SJCRH30 (cell line): Measurements from ENCODE around the gene TBP. TPM values are rescaled to one million over a fixed set of nuclear protein-coding genes. Genes with fewer than 3 reads are reported as not detected.
A peak's percentile ranks its signal among the peaks of the same experiment; 100 is the strongest.
"Not testable (repeated sequence)": the region's sequence is repeated elsewhere in the genome, so short reads cannot be mapped to it uniquely, and the experiment has no call there.

Source experiments
- DNase-seq, 2 experiments: peaks; one replicate each; pipeline ENCODE4 v3.0.0-alpha.2; 2015 to 2020
- H3K27ac ChIP-seq: fragments of 250-450 bp; sonication (Bioruptor Pico); 2 replicates; pipeline ENCODE4 v1.5.1; 2020; ENCODE audit warnings: mild to moderate bottlenecking, moderate library complexity
- H3K27me3 ChIP-seq: fragments of 250-450 bp; sonication (Bioruptor Pico); 2 replicates; pipeline ENCODE4 v1.5.1; 2020; ENCODE audit warnings: mild to moderate bottlenecking, moderate library complexity
- H3K36me3 ChIP-seq: fragments of 250-450 bp; sonication (Bioruptor Pico); 2 replicates; pipeline ENCODE4 v1.5.1; 2020; ENCODE audit warnings: mild to moderate bottlenecking, moderate library complexity
- H3K4me1 ChIP-seq: fragments of 250-450 bp; sonication (Bioruptor Pico); 2 replicates; pipeline ENCODE4 v1.5.1; 2020; ENCODE audit warnings: mild to moderate bottlenecking, moderate library complexity
- H3K4me3 ChIP-seq: fragments of 250-450 bp; sonication (Bioruptor Pico); 2 replicates; pipeline ENCODE4 v1.5.1; 2020; ENCODE audit warnings: mild to moderate bottlenecking, moderate library complexity
- H3K9me3 ChIP-seq: fragments of 250-450 bp; sonication (Bioruptor Pico); replicated peaks from 2 replicates; pipeline ENCODE4 v1.5.1; 2020; ENCODE audit warnings: mild to moderate bottlenecking, moderate library complexity
- total RNA-seq: library from RNA; depleted of rRNA; stranded (reverse); fragments of >200 nt; shearing (Covaris generic); gene quantifications from 2 replicates; pipeline ENCODE4 v1.2.3, GENCODE V29; 2014

Gene TBP
- total RNA-seq, 1 experiment from 2014 or later: 37.1 TPM

DNA sequence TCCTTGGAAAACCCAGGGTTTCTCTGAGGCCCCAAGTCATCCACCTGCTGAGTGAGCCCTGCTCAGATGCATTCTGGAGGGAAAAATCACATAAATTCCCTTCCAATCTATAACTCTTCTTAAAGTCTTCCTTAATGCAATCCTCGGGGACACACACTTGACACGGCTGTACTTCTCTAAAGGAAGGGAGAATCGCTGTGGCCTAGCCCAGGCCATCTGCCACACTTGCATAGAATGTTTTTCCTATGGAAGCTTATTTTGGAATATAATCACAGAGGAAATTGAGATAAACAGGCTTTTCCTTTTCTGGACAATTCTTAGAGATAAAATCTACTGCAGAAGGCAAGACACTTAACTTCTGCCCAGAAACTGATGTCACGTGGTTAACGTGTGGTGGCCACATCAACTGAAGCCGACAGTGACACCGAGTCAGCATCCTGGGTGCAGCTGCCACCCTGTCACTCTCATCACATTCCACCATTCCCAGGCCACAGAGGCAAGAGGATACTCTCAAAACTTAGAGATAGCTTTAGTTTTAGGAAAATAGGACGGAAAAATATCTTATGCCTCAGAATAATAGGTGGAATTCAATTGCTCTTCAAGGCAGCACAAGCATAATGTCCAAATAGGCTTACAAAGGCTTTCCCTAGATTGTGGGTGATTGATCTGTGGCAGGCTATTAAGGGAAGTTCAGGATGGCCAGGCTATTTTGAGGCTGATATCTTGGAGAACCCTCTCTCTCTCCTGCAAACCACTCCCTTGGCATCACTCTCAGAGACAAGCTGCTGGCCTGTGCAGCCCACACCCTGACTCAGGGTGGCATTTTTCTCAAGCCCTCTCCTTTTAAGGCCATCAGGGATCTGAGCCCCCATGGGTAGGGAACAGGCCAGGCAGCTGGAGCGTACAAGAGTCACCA is 30.7 kb upstream of the TBP start:
- peaks cover 12% of the 10 kb centered on the region for H3K4me1 ChIP-seq
- H3K36me3 ChIP-seq: no peaks in the 10 kb centered on the region; the same call in 1 of the 2 replicates
- DNase-seq: peak; percentile 26 to 42
- no peak overlapping the region for H3K27ac ChIP-seq
- H3K4me3 ChIP-seq: no peak overlapping the region
- H3K9me3 ChIP-seq: no peaks in the 10 kb centered on the region
- 0 out of 2 replicates have a peak, but pooled peaks cover 3% of the 10 kb centered on the region for H3K27me3 ChIP-seq

DNA sequence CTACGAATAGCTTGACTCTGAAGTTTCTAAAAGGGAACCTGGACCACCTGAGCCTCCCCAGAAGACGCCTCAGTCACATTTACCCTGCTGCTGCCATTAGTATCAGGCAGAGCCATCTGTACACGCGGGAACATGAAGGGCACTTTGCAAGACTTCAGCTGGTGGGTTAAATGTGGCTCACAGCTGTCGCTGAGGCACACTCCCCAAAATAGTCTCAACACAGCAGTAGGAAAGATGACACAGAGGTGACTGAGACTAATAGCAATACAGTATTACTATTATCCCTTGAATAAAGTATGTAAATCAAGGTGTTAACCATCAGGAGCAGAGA is 30.0 kb upstream of the TBP start:
- H3K27ac ChIP-seq: no peak overlapping the region
- peak; percentile 9 to 42 for DNase-seq
- peaks cover 12% of the 10 kb centered on the region for H3K4me1 ChIP-seq
- H3K36me3 ChIP-seq: no peaks in the 10 kb centered on the region; the same call in 1 of the 2 replicates
- no peak overlapping the region for H3K4me3 ChIP-seq
- H3K27me3 ChIP-seq: 0 out of 2 replicates have a peak, but pooled peaks cover 3% of the 10 kb centered on the region
- no peaks in the 10 kb centered on the region for H3K9me3 ChIP-seq

DNA sequence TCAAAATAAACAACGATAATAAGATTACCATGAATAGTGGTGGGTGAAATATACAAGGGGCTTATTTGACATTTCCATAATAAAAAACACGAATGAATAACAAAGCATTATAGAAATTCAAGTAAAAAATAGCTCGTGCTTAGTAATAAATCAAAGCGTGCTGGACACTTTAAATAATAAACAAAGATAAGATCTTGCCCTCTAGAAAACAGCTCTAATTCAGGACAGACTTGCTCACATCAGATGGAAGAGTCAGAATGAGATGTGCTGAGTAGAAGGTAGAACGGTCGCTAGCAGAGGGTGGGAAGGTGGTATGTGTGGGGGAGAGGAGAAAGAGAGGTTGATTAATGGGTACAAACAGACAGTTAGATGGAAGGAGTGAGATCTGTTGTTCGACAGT is 28.4 kb upstream of the TBP start:
- no peaks in the 10 kb centered on the region; the same call in 1 of the 2 replicates for H3K36me3 ChIP-seq
- DNase-seq: no peak
- no peak overlapping the region for H3K4me3 ChIP-seq
- no peak overlapping the region for H3K27ac ChIP-seq
- H3K4me1 ChIP-seq: peaks cover 12% of the 10 kb centered on the region
- H3K27me3 ChIP-seq: 0 out of 2 replicates have a peak, but pooled peaks cover 3% of the 10 kb centered on the region
- no peaks in the 10 kb centered on the region for H3K9me3 ChIP-seq

DNA sequence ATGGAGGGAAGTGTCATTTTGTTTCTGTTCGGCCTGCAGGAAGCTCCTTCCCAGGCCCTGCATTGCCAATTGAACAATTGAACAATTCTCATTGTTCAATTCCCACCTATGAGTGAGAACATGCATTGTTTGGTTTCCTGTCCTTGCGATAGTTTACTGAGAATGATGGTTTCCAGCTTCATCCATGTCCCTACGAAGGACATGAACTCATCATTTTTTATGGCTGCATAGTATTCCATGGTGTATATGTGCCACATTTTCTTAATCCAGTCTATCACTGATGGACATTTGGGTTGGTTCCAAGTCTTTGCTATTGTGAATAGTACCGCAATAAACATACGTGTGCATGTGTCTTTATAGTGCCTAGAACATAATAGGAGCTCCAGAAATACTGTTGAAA is 26.2 kb upstream of the TBP start:
- not testable (repeated sequence) for H3K9me3 ChIP-seq, H3K27me3 ChIP-seq, H3K36me3 ChIP-seq, H3K4me3 ChIP-seq, DNase-seq, H3K27ac ChIP-seq
- H3K4me1 ChIP-seq: peaks cover 12% of the 10 kb centered on the region

DNA sequence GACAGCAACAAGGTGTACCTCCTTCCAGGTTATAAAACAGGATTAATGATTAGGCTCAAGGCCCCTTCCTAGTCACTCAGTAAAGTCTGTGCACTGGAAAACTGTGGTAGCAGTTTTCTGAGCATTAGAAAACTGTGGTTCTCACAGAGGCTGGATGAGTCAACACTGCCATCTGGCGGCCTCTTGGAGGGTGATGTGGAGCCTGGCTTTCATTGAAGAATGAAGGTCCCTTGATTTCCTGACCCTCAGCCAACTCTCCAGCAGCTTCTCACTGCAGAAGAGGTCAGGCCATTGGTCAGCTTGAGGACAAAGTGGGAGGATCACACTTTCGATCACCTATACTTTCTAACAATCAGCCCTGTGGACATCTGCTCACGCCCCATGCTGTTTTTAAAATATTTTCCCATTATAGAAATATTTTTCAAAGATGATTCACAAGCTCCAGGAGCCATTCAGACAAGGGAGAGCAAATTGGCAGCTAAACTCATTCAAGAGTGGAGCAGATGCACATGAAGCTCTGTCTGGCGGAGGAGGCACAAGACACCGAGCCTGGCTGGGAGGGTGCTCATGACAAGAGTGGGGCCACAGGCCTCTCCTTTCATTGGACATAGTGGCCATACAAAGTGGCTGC is 24.2 kb upstream of the TBP start:
- Histone ChIP-seq H3K9me3 (no peaks in the 10 kb centered on the region), H3K27me3 (0 out of 2 replicates have a peak, but pooled peaks cover 3% of the 10 kb centered on the region), H3K4me1 (no peaks in the 10 kb centered on the region), H3K4me3 (no peak overlapping the region), H3K36me3 (peaks cover 19% of the 10 kb centered on the region), H3K27ac (no peak overlapping the region)
- DNase-seq: peak; percentile 60 to 90

DNA sequence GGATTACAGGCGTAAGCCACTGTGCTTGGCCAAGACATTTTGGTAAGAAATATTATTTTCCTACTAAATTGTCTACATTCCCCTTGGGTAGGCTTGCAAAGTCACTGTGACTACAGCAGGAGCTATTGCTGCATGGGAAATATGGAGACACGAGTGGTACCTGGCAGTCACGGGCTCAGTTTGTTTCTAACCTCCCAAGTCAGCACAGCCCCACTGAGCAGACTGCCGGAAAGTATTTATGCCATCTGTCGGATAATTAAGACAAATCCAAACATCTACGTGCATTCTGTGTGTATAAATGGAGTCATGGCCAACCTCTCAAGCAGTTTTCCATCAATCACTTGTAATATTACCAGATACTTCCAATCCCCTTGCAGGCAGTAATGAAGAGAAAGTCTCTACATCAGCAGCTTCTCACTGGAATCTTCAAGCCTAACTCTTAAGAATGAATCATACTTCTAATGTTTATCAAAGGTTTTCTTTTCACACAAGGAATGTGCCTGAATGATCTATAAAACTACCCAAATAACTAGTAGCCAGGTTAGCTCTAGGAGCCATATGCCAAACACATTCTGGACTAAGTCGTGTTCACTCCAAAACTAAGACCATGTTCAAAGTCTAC is 21.2 kb upstream of the TBP start:
- H3K36me3 ChIP-seq: peaks cover 47% of the 10 kb centered on the region
- no peak for DNase-seq
- no peak overlapping the region for H3K27ac ChIP-seq

DNA sequence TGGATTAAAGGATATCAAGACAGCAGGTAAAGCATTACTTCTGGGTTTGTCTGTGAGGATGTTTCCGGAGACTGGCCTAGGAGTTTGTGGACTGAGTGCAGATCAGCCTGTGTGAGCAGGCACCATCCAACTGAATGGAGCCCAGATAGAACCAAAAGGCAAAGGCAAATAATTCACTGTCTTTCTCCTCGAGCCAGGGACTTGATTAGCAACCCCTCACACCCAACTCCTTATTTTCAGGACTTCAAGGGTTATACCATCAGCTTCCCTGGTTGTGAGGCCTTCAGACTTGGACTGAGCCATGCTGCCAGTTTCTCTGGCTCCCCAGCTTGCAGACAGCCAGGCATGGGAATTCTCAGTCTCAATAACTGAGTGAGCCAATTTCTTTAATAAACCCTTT is 20.4 kb upstream of the TBP start:
- Histone ChIP-seq H3K4me1 (no peaks in the 10 kb centered on the region), H3K9me3 (no peaks in the 10 kb centered on the region), H3K36me3 (peaks cover 55% of the 10 kb centered on the region), H3K27me3 (no peaks in the 10 kb centered on the region), H3K27ac (no peak overlapping the region), H3K4me3 (no peak overlapping the region)
- no peak for DNase-seq

More for the DNA sequence above, 21.2 kb upstream of the TBP start:
- Histone ChIP-seq H3K27me3 (no peaks in the 10 kb centered on the region), H3K4me1 (no peaks in the 10 kb centered on the region), H3K9me3 (no peaks in the 10 kb centered on the region), H3K4me3 (no peak overlapping the region)

DNA sequence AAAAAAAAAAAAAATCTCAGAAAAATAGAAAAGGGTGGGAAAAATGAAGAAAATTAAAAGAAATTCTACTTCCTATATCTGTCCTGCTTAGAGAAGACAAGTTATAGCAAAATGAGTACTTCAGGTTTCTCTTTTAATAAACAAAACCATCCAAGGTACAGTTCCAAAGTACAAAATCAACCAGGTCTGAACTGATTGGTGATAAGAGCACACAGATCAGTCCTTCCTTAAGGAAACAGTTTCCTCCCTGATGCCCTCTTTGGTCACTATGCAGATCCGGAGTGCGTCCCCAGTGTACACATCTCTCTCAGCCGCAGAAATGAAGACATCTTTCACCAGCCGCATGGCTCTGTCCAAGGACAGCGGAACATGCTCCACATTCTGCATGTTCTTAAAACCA is 19.2 kb upstream of the TBP start:
- Histone ChIP-seq H3K36me3 (peaks cover 66% of the 10 kb centered on the region), H3K9me3 (no peaks in the 10 kb centered on the region), H3K27ac (no peak overlapping the region), H3K27me3 (no peaks in the 10 kb centered on the region), H3K4me1 (no peaks in the 10 kb centered on the region), H3K4me3 (no peak overlapping the region)
- DNase-seq: no peak

DNA sequence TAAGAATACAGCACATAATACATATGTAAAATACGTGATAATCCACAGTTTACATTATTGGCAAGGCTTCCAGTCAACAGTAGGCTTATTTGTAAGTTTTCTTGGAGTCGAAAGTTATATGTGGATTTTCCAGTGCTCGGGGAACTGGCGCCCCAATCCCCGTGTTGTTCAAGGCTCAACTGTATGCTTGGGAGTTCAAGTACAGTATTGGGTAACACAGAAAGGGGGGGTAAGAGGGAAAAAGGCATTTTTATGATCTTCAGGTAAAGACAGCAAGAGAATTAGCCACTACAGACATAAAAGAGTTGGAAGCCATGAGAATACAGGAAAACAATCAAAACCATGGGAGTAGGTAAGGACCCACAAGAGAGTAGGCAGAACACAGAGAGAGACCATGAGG is 17.5 kb upstream of the TBP start:
- H3K27ac ChIP-seq: no peak overlapping the region
- DNase-seq: no peak
- H3K4me3 ChIP-seq: no peak overlapping the region
- no peaks in the 10 kb centered on the region for H3K27me3 ChIP-seq
- H3K9me3 ChIP-seq: no peaks in the 10 kb centered on the region
- H3K4me1 ChIP-seq: no peaks in the 10 kb centered on the region
- peaks cover 79% of the 10 kb centered on the region for H3K36me3 ChIP-seq

DNA sequence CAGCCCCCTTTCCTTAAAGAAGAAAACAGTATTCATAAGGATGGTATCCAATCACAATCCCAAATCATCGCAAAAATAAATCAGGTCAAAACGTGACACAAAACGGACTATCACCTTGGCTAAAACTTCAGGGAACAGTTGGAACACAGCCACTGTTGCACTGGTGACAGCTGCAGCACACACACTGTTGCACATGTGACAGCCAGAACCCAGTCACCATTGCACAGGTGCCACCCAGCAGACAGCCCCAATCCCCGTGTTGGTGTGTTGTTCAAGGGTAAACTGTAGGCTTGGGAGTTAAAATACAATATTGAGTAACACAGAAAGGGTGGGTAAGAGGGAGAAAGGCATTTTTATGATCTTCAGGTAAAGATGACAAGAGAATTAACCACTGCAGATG is 16.8 kb upstream of the TBP start:
- Histone ChIP-seq H3K27ac (no peak overlapping the region), H3K4me1 (no peaks in the 10 kb centered on the region), H3K36me3 (peaks cover 85% of the 10 kb centered on the region), H3K27me3 (no peaks in the 10 kb centered on the region), H3K9me3 (no peaks in the 10 kb centered on the region), H3K4me3 (no peak overlapping the region)
- DNase-seq: no peak

DNA sequence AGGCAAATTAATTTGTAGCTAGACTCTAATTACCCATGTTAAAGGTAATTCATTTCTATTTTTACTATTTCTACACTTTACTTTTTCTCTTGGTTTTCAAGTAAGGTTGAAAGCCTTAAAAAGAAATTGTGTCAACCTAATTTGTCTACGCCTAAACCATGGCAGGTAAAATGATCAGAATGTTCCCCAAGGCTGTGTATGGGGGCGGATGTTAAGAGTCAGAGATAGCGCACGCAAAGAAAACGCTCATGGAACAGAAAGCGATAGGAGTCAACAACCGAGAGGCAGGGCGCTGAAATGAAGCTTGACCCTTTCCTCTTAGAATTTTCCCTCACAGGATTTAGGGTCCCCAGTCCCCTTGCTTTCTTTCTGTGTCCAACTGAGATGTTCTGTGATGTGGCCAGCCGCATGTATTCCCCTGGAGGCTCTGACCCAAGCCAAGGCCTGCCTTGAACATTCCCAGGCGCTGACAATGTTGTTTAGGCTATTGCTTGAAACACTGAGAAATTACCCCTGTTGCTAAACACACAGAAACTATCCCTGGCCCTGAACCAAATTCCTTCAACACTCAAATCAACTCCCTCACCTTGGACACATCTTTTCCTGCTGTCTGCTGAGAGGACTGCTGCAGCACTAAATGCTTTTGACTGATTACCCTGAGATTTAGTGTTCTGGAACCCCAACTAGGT is 12.0 kb upstream of the TBP start:
- DNase-seq: no peak
- H3K27ac ChIP-seq: no peak overlapping the region
- H3K4me1 ChIP-seq: no peaks in the 10 kb centered on the region
- no peaks in the 10 kb centered on the region for H3K9me3 ChIP-seq
- H3K27me3 ChIP-seq: no peaks in the 10 kb centered on the region
- no peak overlapping the region for H3K4me3 ChIP-seq
- peaks cover 95% of the 10 kb centered on the region for H3K36me3 ChIP-seq

DNA sequence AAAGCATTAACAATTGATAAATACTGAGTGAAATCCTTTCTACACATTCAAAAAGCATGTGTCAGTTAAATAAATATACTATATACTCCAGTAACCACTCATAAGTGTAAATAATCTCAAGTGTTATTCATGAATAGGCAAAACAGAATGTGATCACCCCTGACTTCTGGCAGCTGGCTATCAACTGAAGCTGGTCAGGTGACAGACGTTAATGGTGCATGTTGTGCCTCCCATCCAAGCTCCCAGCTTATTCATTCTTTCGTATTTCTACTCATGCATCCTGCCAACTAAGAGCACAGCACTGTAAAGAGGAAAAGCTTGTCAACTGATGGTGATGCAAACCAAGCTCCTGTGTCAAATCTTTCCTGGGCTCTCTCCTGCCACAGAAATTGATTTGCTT is 8.8 kb upstream of the TBP start:
- H3K27me3 ChIP-seq: no peaks in the 10 kb centered on the region
- no peaks in the 10 kb centered on the region for H3K9me3 ChIP-seq
- H3K27ac ChIP-seq: no peak overlapping the region
- H3K4me3 ChIP-seq: no peak overlapping the region
- DNase-seq: no peak
- H3K4me1 ChIP-seq: no peaks in the 10 kb centered on the region
- peaks cover 84% of the 10 kb centered on the region for H3K36me3 ChIP-seq

DNA sequence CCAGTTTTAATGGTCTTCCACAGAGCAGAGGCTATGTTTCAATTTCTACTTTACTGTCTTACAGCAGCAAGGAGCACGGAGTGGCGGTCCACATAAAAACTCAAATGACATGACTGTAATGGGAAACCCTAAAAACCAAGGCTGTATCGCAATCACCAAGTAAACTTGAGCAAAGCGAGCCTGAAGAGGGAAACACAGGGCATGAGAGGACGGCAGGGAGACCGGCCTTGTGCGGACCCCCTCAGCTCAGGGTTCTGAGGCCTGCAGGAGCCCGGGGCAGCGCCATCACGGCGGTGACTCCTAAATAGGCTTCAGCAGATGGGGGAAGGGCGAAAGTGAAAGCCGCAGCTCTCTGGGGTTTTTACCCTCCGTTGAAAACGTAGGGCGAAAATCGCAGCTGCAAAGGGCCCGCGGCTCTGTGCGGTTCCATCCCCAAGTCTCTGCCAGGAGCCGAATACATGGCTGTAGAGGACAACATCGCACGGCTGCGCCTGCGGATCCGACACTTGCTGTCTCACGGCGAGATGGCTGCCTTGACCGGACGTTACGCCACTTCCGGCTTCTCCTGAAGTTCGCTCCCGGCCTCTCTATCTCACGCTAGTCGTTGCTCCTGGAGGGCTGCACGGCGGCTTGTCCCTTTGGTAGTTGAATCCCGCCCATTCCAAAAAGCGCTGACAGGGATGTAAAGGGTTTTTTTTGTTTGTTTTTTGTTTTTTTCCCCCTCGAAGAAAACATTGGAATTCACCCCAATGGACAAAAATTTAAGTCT is 1.2 kb upstream of the TBP start, which contains the start of gene PSMB1:
TSS of gene PSMB1 (minus strand) at position 543 of the 769 bp plus-strand sequence. CDS start at position 478, 65 bp downstream.
- Histone ChIP-seq H3K4me1 (no peaks in the 10 kb centered on the region), H3K27me3 (no peaks in the 10 kb centered on the region), H3K36me3 (peaks cover 18% of the 10 kb centered on the region), H3K27ac (peak within 1 kb of the TSS; percentile 77), H3K4me3 (peak within 1 kb of the TSS; percentile 92), H3K9me3 (no peaks in the 10 kb centered on the region)
- DNase-seq: peak; percentile 94 to 95

DNA sequence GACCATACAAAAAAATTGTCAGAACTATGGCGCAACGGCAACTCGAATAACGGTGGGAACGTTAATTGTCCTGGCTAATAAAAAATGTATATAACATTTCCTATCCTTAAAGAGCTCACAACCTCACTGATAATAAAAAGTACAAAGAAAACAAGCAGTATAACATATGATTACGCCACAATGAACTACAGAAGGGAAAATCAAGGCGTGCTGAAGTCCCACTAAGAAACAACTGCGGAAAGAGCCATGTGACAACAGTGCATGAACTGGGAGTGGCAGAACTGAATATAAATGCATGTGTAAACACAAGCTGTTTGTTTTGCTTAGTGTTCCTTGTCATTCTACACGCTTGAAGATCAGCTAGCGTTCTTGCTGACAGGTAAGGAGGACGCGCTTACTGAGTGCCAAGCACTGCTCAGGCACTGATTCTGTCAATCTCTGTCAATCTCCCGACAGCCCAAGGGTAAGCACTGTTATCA is 596 bp upstream of the TBP start:
- DNase-seq: no peak
- H3K36me3 ChIP-seq: peaks cover 16% of the 10 kb centered on the region
- no peaks in the 10 kb centered on the region for H3K27me3 ChIP-seq
- no peaks in the 10 kb centered on the region for H3K4me1 ChIP-seq
- peak overlapping the region; percentile 92 for H3K4me3 ChIP-seq
- no peaks in the 10 kb centered on the region for H3K9me3 ChIP-seq
- peak overlapping the region; percentile 77; the same call in 1 of the 2 replicates for H3K27ac ChIP-seq
